Fibroblast of lung (primary cell): ENCODE data around the gene HTR7. TPM values are rescaled to one million over a fixed set of nuclear protein-coding genes. Genes with fewer than 3 reads are reported as not detected.

Experiments
- DNase-seq, 2 donors: peaks; one replicate each; pipeline versions ENCODE4 v3.0.0 to v3.0.0-alpha.2; 2010; ENCODE audit warnings: low read depth in 2 of 2
- H2AFZ ChIP-seq: 2 replicates; pipeline ENCODE4 v1.5.1; 2012; ENCODE audit warnings: low read length, control low read depth, inconsistent platforms
- H3K27ac ChIP-seq: 2 replicates; pipeline ENCODE4 v1.5.1; 2011; ENCODE audit warnings: low read length, control low read depth; ENCODE audit not compliant: insufficient read depth
- H3K27me3 ChIP-seq: 2 replicates; pipeline ENCODE4 v1.5.1; 2011; ENCODE audit warnings: mild to moderate bottlenecking, low read length; ENCODE audit not compliant: control insufficient read depth, insufficient read depth
- H3K36me3 ChIP-seq: 2 replicates; pipeline ENCODE4 v1.5.1; 2011; ENCODE audit warnings: low read length; ENCODE audit not compliant: control insufficient read depth, insufficient read depth
- H3K4me1 ChIP-seq: 2 replicates; pipeline ENCODE4 v1.5.1; 2011; ENCODE audit warnings: low read length; ENCODE audit not compliant: control insufficient read depth, insufficient read depth; ENCODE audit errors: extremely low read depth
- H3K4me2 ChIP-seq: 2 replicates; pipeline ENCODE4 v1.5.1; 2011; ENCODE audit warnings: low read length, control low read depth; ENCODE audit not compliant: insufficient read depth; ENCODE audit errors: extremely low read depth
- H3K4me3 ChIP-seq, 4 experiments: fragments of 200-600 bp in 1 of 4; sonication (generic) in 1 of 4; replicated peaks in 1 of 4; 2 replicates each; pipeline ENCODE4 v1.5.1; 2011 to 2016; ENCODE audit warnings: low read length in 4 of 4, low read depth in 3 of 4, mild to moderate bottlenecking in 3 of 4, control low read depth in 2 of 4, inconsistent platforms in 1 of 4, mixed read lengths in 1 of 4; ENCODE audit not compliant: insufficient read depth in 1 of 4; ENCODE audit errors: control extremely low read depth in 1 of 4
- H3K79me2 ChIP-seq: 2 replicates; pipeline ENCODE4 v1.5.1; 2012; ENCODE audit warnings: mild to moderate bottlenecking, low read length, inconsistent platforms; ENCODE audit not compliant: control insufficient read depth, insufficient read depth
- H3K9ac ChIP-seq: 2 replicates; pipeline ENCODE4 v1.5.1; 2011; ENCODE audit warnings: mild to moderate bottlenecking, low read length, control low read depth; ENCODE audit not compliant: insufficient read depth
- H3K9me3 ChIP-seq: 2 replicates; pipeline ENCODE4 v1.5.1; 2012; ENCODE audit warnings: low read depth, low read length; ENCODE audit not compliant: control insufficient read depth, insufficient read depth
- H4K20me1 ChIP-seq: 2 replicates; pipeline ENCODE4 v1.5.1; 2011; ENCODE audit warnings: low read length; ENCODE audit not compliant: control insufficient read depth, insufficient read depth; ENCODE audit errors: extremely low read depth
- EZH2 ChIP-seq: IDR thresholded peaks from 2 replicates; pipeline ENCODE4 v1.5.1; 2012; ENCODE audit warnings: low read length, control low read depth, mild to moderate bottlenecking; ENCODE audit errors: missing control alignments
- polyA plus RNA-seq, 2 donors: library from polyadenylated mRNA; depleted of rRNA in 1 of 2; stranded (reverse) in 1 of 2; unstranded in 1 of 2; fragments of >200 nt; gene quantifications; 2 replicates each; pipeline ENCODE4 v1.2.1, GENCODE V29; 2011 to 2012; ENCODE audit warnings: missing spikeins in 1 of 2
- total RNA-seq: library from RNA; depleted of rRNA; stranded (reverse); fragments of >200 nt; gene quantifications from 2 replicates; pipeline ENCODE4 v1.2.1, GENCODE V29; 2014
- TF ChIP-seq, protein P1 (sequence below), 2 donors: IDR thresholded peaks in 1 of 2; conservative IDR thresholded peaks in 1 of 2; 1 replicate in 1 of 2; 2 replicates in 1 of 2; pipeline ENCODE4 v1.5.1; 2011 to 2012; ENCODE audit warnings: low read length in 2 of 2, control low read depth in 1 of 2, inconsistent platforms in 1 of 2, low read depth in 1 of 2, mild to moderate bottlenecking in 1 of 2

HTR7 gene
- total and polyA plus RNA-seq, 2 donors (not counting 1 experiment from before 2014, with no cell fraction given): 0.83 to 1.3 TPM

DNA sequence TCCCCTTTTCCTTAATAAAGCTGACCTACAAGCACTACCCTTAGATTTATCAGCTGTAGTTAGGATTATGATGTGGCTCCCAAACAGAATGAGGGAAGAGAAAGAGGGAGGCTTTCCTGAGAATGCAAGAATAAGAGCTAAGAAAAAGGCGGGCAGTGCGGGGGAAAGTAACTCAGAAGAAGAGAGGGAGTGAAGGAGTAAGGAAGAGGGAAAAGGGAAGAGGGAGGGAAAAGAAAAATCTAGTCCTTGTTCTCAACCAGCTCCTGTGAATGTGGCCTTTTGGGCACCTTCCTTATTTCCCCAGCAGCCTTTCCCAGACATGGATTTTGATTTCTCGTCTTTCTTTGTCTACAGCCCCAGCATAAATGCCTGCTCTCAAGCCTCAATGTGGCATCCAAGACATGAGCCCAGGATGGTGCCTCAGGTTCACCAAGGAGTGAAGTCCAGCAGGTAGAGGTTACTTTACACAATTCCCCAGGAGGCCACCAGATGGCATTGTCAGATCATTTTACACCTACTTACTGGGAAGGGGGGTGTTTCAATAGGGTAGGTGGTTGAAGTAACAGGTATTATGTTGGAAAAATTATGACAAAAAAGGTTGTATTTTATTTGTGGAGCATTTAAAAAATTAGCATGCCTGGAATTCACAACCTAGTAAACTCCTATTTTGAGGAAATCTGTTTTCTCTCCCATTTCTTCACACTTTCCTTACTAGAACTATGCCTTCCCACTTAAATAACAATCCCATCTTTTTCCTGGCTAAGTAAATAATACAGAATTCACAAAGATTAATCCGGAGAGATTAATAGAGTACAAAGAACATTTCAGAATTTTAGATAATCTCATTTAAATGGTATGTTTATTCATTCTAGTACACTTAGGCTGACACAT is 106.5 kb downstream of the HTR7 start:
- no peaks in the 10 kb centered on the region for H3K36me3 ChIP-seq
- no peak overlapping the region for H3K27ac ChIP-seq
- H3K27me3 ChIP-seq: no peaks in the 10 kb centered on the region
- no peak overlapping the region for H3K4me3 ChIP-seq
- H2AFZ ChIP-seq: no peak overlapping the region
- no peaks in the 10 kb centered on the region for H3K79me2 ChIP-seq
- H3K9ac ChIP-seq: no peak overlapping the region
- no peak overlapping the region for H3K4me2 ChIP-seq
- peak; percentile 38 to 55 for DNase-seq
- no peaks in the 10 kb centered on the region for H4K20me1 ChIP-seq
- no peaks in the 10 kb centered on the region for H3K9me3 ChIP-seq
- H3K4me1 ChIP-seq: no peaks in the 10 kb centered on the region
- TF ChIP-seq, protein P1, sequence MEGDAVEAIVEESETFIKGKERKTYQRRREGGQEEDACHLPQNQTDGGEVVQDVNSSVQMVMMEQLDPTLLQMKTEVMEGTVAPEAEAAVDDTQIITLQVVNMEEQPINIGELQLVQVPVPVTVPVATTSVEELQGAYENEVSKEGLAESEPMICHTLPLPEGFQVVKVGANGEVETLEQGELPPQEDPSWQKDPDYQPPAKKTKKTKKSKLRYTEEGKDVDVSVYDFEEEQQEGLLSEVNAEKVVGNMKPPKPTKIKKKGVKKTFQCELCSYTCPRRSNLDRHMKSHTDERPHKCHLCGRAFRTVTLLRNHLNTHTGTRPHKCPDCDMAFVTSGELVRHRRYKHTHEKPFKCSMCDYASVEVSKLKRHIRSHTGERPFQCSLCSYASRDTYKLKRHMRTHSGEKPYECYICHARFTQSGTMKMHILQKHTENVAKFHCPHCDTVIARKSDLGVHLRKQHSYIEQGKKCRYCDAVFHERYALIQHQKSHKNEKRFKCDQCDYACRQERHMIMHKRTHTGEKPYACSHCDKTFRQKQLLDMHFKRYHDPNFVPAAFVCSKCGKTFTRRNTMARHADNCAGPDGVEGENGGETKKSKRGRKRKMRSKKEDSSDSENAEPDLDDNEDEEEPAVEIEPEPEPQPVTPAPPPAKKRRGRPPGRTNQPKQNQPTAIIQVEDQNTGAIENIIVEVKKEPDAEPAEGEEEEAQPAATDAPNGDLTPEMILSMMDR (conservative IDR thresholded peaks at IDR 0.05 in 1 of 2, IDR thresholded peaks at IDR 0.05 in 1 of 2; ENCODE audit: low read depth in 1 of 2, low read length in 2 of 2): peak; percentile 82 to 86
- TF ChIP-seq EZH2: no peak

DNA sequence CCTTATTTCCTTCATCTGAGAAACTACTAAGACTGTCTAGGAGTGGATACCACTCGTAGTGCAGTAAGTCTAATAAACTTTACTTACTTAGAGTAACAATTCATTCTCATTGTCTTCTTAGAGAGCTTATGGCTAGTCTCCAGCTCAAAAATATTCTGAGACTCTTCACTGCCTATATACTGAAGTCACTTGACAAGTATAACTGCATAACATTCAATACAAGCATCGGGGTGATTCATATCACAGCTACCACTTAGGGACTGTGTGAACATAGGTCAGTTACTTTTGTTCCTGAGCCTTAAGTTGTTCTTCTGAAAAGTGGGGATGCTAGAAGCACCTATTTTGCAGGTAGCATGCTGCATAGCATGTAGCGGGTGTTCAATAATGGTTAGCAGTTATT is 111.0 kb downstream of the HTR7 start:
- H3K4me3 ChIP-seq: no peak overlapping the region
- no peaks in the 10 kb centered on the region for H3K79me2 ChIP-seq
- H3K9me3 ChIP-seq: no peaks in the 10 kb centered on the region
- H4K20me1 ChIP-seq: no peaks in the 10 kb centered on the region
- DNase-seq: no peak
- H3K27ac ChIP-seq: no peak overlapping the region
- TF ChIP-seq EZH2: no peak
- TF ChIP-seq, protein P1 (conservative IDR thresholded peaks at IDR 0.05 in 1 of 2, IDR thresholded peaks at IDR 0.05 in 1 of 2; ENCODE audit: low read depth in 1 of 2, low read length in 2 of 2): no peak
- no peaks in the 10 kb centered on the region for H3K27me3 ChIP-seq
- no peak overlapping the region for H3K9ac ChIP-seq
- H3K4me2 ChIP-seq: no peak overlapping the region
- H3K36me3 ChIP-seq: no peaks in the 10 kb centered on the region
- no peaks in the 10 kb centered on the region for H3K4me1 ChIP-seq
- H2AFZ ChIP-seq: no peak overlapping the region

DNA sequence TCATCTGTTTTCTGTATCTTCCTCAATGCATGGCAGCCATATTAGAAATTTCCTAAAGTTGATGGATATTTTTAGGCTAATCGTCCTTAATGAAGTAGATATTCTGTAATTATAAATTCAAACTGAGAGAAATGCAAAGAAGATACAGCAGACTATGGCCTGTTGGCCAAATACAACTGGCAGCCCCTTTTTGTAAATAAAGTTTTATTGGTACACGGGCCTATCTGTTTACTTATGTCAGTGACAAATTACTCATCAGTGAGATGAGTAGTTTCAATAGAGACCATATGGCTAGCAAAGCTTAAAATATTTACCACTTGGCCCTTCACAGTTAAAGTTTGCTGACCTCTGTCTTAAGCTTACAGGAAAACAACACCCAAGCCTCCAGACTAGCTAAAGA is 112.3 kb downstream of the HTR7 start:
- Histone ChIP-seq H3K79me2 (no peaks in the 10 kb centered on the region), H3K4me2 (no peak overlapping the region), H4K20me1 (no peaks in the 10 kb centered on the region), H3K4me3 (no peak overlapping the region), H3K9ac (no peak overlapping the region), H3K27ac (no peak overlapping the region), H3K36me3 (no peaks in the 10 kb centered on the region), H2AFZ (no peak overlapping the region), H3K27me3 (no peaks in the 10 kb centered on the region), H3K9me3 (no peaks in the 10 kb centered on the region), H3K4me1 (no peaks in the 10 kb centered on the region)
- no peak for TF ChIP-seq EZH2
- TF ChIP-seq, protein P1 (conservative IDR thresholded peaks at IDR 0.05 in 1 of 2, IDR thresholded peaks at IDR 0.05 in 1 of 2; ENCODE audit: low read depth in 1 of 2, low read length in 2 of 2): no peak
- DNase-seq: peak in 1 of 2 donors; percentile 9
